ENCODE measurements around the gene ADGRG1.
A peak's percentile ranks its signal among the peaks of the same experiment; 100 is the strongest.

ADGRG1 gene

GRCh38 chr16:57619133-57619605, 9.3 kb upstream of the ADGRG1 start:
- in situ Hi-C loops (cut with MboI; ENCODE audit: low sequenced_read_pairs): no loop called here
- Histone ChIP-seq H3K27me3 (ENCODE audit: low read depth) (no peaks in the 10 kb centered on the region), H3K9me3 (no peaks in the 10 kb centered on the region), H3K4me3 (no peak overlapping the region), H3K36me3 (replicated peaks) (no peaks in the 10 kb centered on the region), H3K4me1 (no peaks in the 10 kb centered on the region)
- DNase-seq (ENCODE audit: low spot score in 2 of 2): no peak

- Histone ChIP-seq H3K36me3 (replicated peaks) (no peaks in the 10 kb centered on the region), H3K4me3 (no peak overlapping the region), H3K4me1 (no peaks in the 10 kb centered on the region), H3K27me3 (ENCODE audit: low read depth) (no peaks in the 10 kb centered on the region), H3K9me3 (no peaks in the 10 kb centered on the region)
- DNase-seq (ENCODE audit: low spot score in 2 of 2): no peak
- in situ Hi-C loops (cut with MboI; ENCODE audit: low sequenced_read_pairs): no loop called here
These were observed 8.7 kb upstream of the ADGRG1 start for GRCh38 chr16:57619606-57620334.

- H3K4me1 ChIP-seq: no peaks in the 10 kb centered on the region
- H3K4me3 ChIP-seq: no peak overlapping the region
These were observed 7.8 kb upstream of the ADGRG1 start for GRCh38 chr16:57620335-57621231.

GRCh38 chr16:57621521-57622271, 6.7 kb upstream of the ADGRG1 start:
- in situ Hi-C loops (cut with MboI; ENCODE audit: low sequenced_read_pairs): no loop called here
- DNase-seq (ENCODE audit: low spot score in 2 of 2): no peak
- Histone ChIP-seq H3K4me1 (no peaks in the 10 kb centered on the region), H3K9me3 (no peaks in the 10 kb centered on the region), H3K4me3 (no peak overlapping the region), H3K36me3 (replicated peaks) (no peaks in the 10 kb centered on the region), H3K27me3 (ENCODE audit: low read depth) (no peaks in the 10 kb centered on the region)

More at GRCh38 chr16:57620335-57621231, 7.8 kb upstream of the ADGRG1 start:
- Histone ChIP-seq H3K27me3 (ENCODE audit: low read depth) (no peaks in the 10 kb centered on the region), H3K9me3 (no peaks in the 10 kb centered on the region), H3K36me3 (replicated peaks) (no peaks in the 10 kb centered on the region)
- DNase-seq (ENCODE audit: low spot score in 2 of 2): no peak
- in situ Hi-C loops (cut with MboI; ENCODE audit: low sequenced_read_pairs): no loop called here

- DNase-seq (ENCODE audit: low spot score in 2 of 2): no peak
- Histone ChIP-seq H3K4me3 (no peak overlapping the region), H3K36me3 (replicated peaks) (no peaks in the 10 kb centered on the region), H3K9me3 (no peaks in the 10 kb centered on the region), H3K4me1 (no peaks in the 10 kb centered on the region), H3K27me3 (ENCODE audit: low read depth) (no peaks in the 10 kb centered on the region)
- in situ Hi-C loops (cut with MboI; ENCODE audit: low sequenced_read_pairs): no loop called here
These were observed 5.8 kb upstream of the ADGRG1 start for GRCh38 chr16:57622361-57623250.

- Histone ChIP-seq H3K4me3 (no peak overlapping the region), H3K4me1 (no peaks in the 10 kb centered on the region), H3K27me3 (ENCODE audit: low read depth) (no peaks in the 10 kb centered on the region), H3K36me3 (replicated peaks) (no peaks in the 10 kb centered on the region), H3K9me3 (no peaks in the 10 kb centered on the region)
- DNase-seq (ENCODE audit: low spot score in 2 of 2): peak in 1 of 2 experiments; percentile 34
- in situ Hi-C loops (cut with MboI; ENCODE audit: low sequenced_read_pairs): no loop called here
These were observed 5.0 kb upstream of the ADGRG1 start for GRCh38 chr16:57623251-57624043.

- no peak for DNase-seq (ENCODE audit: low spot score in 2 of 2)
- in situ Hi-C loops (cut with MboI; ENCODE audit: low sequenced_read_pairs): no loop called here
- Histone ChIP-seq H3K27me3 (ENCODE audit: low read depth) (no peaks in the 10 kb centered on the region), H3K4me3 (no peak overlapping the region), H3K36me3 (replicated peaks) (no peaks in the 10 kb centered on the region), H3K9me3 (no peaks in the 10 kb centered on the region), H3K4me1 (no peaks in the 10 kb centered on the region)
These were observed 4.3 kb upstream of the ADGRG1 start for GRCh38 chr16:57624044-57624688.

- no peak overlapping the region for H3K4me3 ChIP-seq
- no peak for DNase-seq (ENCODE audit: low spot score in 2 of 2)
- H3K27me3 ChIP-seq (ENCODE audit: low read depth): no peaks in the 10 kb centered on the region
- in situ Hi-C loops (cut with MboI; ENCODE audit: low sequenced_read_pairs): no loop called here
- H3K4me1 ChIP-seq: no peaks in the 10 kb centered on the region
- H3K9me3 ChIP-seq: no peaks in the 10 kb centered on the region
- H3K36me3 ChIP-seq (replicated peaks): no peaks in the 10 kb centered on the region
These were observed 3.5 kb upstream of the ADGRG1 start for GRCh38 chr16:57624806-57625500.

- Histone ChIP-seq H3K36me3 (replicated peaks) (no peaks in the 10 kb centered on the region), H3K27me3 (ENCODE audit: low read depth) (no peaks in the 10 kb centered on the region), H3K4me3 (no peak overlapping the region), H3K4me1 (no peaks in the 10 kb centered on the region), H3K9me3 (no peaks in the 10 kb centered on the region)
- in situ Hi-C loops (cut with MboI; ENCODE audit: low sequenced_read_pairs): no loop called here
- no peak for DNase-seq (ENCODE audit: low spot score in 2 of 2)
These were observed 1.8 kb upstream of the ADGRG1 start for GRCh38 chr16:57626420-57627170.

- Histone ChIP-seq H3K9me3 (no peaks in the 10 kb centered on the region), H3K4me3 (no peak overlapping the region), H3K4me1 (no peaks in the 10 kb centered on the region), H3K36me3 (replicated peaks) (no peaks in the 10 kb centered on the region), H3K27me3 (ENCODE audit: low read depth) (no peaks in the 10 kb centered on the region)
- in situ Hi-C loops (cut with MboI; ENCODE audit: low sequenced_read_pairs): no loop called here
- DNase-seq (ENCODE audit: low spot score in 2 of 2): peak in 1 of 2 experiments; percentile 34
These were observed 1.1 kb upstream of the ADGRG1 start for GRCh38 chr16:57627184-57627871.
